A549 treated with RU486 at 1 μM for 4 hours (cell line): Measurements from ENCODE around the gene RAB3B. TPM values are rescaled to one million over a fixed set of nuclear protein-coding genes. Genes with fewer than 3 reads are reported as not detected.

ENCODE experiments used
- total RNA-seq: library from RNA; stranded (reverse); fragments of 200-300 nt; extraction: Qiagen RNA extraction; gene quantifications from 5 replicates; pipeline ENCODE4 v1.2.3, GENCODE V29; 2022; ENCODE audit warnings: low read depth

The RAB3B gene, protein sequence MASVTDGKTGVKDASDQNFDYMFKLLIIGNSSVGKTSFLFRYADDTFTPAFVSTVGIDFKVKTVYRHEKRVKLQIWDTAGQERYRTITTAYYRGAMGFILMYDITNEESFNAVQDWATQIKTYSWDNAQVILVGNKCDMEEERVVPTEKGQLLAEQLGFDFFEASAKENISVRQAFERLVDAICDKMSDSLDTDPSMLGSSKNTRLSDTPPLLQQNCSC
- total RNA-seq = 5.5 to 10.8 TPM (median 7.2 TPM) in 5 replicates

DNA sequence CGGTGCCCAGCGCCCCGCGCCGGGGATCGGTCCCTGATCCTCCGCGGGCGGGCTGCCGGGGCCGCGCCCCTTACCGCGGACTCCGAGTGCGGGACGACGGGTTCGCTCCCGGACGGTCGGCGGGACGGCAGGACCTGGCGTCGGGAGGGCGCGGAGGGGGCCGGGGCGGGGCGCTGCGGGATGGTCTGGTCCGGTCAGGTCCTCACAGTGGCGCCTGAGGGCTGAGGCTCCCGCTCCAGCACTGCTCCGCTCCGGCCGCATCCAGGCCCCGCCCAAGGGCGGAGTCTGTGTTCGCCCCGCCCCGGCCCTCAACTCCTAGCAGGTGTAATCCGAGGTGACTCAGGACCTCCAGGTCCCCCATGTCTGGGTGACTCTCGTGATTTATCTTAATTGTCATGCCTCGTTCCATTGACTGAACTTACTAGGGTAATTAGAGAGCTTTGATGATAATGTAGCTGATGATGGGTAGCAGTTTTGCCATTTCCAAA lies at the start of gene RAB3B:
Gene RAB3B (minus strand): TSS at position 223 of the 488 bp plus-strand sequence. CDS start 13,583 bp downstream, outside the sequence.

GRCh38 chr1:52033190-52034049 lies 42.9 kb upstream of the RAB3B start, which contains the start of gene KTI12:
Gene KTI12 (minus strand): TSS chr1:52033810. CDS start chr1:52033761, 49 bp downstream.

GRCh38 chr1:51878616-51879336 lies 111.7 kb downstream of the RAB3B start, which contains the start of gene NRDC:
Gene NRDC (minus strand): TSS chr1:51878727. CDS start chr1:51878615, 112 bp downstream.

Other genes starting within 250 kb of the RAB3B start
- 72.3 to 88.1 TPM (median 76.4 TPM) in 5 replicates for gene NRDC, start 112.0 kb downstream of the RAB3B start, total RNA-seq
- 15.2 to 21.1 TPM (median 17.9 TPM) in 5 replicates for gene KTI12, start 43.1 kb upstream of the RAB3B start, total RNA-seq
- 34.5 to 43.8 TPM (median 38.1 TPM) in 5 replicates for gene TXNDC12, start 64.5 kb upstream of the RAB3B start, total RNA-seq
- 19.0 to 45.1 TPM (median 32.5 TPM) in 5 replicates for gene BTF3L4, start 65.6 kb upstream of the RAB3B start, total RNA-seq
- 6.1 to 8.8 TPM (median 7.5 TPM) in 5 replicates for gene ZFYVE9, start 151.4 kb upstream of the RAB3B start, total RNA-seq